GM19351 (cell line): ENCODE data around the gene TNFRSF14.

ENCODE experiments used
- ATAC-seq: cut with Tn5 transposase; IDR thresholded peaks from one replicate; pipeline ENCODE4 v1.9.1; 2021; ENCODE audit warnings: mild to moderate bottlenecking, moderate library complexity; ENCODE audit not compliant: unreplicated experiment

Gene TNFRSF14

DNA sequence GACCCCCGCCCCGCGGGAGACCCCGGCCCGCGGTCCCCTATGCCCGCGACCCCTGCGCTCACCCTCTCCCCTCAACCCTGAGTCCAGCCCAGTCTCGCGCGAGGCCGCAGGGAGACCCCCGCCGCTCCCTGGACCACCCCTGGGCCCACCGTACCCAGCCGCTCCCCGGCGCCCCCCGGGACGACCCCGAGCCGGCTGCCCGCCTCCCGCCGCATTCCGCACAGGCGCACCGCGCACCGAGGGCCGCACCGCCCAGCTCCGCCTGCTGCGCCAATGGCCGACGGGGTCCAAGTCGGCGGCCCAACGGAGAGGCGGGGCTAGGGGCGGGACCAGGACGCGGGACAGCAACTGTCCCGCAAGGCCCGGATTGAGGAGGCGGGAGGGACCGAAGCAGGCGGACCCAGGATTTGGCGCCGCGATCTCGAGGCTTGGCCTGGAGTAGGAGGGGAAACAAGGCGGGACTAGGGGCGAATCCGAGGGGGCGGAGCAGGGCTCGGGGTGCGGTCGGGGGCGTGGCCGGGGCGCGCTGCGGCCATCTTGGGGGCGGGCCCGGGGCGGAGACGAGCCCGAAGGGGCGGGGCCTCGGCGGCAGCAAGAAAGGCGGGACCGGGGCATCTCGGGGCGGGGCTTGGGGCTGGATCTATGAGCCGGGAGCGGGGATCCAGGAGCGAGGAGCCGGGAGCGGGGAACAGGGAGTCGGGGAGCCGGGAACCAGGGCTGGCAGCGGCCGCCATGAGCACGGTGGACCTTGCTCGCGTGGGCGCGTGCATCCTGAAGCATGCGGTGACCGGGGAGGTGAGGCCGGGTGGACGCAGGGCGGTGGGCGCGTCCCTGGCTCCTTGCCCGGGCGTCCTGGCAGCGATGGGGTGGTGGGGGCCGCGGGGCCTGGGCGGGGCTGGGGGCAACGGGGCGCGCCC lies 30.2 kb downstream of the TNFRSF14 start, which contains the start of gene PRXL2B:
Gene PRXL2B (plus strand): TSS at position 624 of the 917 bp plus-strand sequence. CDS start 109 bp downstream, at position 733.
- ATAC-seq: peak; percentile 62

DNA sequence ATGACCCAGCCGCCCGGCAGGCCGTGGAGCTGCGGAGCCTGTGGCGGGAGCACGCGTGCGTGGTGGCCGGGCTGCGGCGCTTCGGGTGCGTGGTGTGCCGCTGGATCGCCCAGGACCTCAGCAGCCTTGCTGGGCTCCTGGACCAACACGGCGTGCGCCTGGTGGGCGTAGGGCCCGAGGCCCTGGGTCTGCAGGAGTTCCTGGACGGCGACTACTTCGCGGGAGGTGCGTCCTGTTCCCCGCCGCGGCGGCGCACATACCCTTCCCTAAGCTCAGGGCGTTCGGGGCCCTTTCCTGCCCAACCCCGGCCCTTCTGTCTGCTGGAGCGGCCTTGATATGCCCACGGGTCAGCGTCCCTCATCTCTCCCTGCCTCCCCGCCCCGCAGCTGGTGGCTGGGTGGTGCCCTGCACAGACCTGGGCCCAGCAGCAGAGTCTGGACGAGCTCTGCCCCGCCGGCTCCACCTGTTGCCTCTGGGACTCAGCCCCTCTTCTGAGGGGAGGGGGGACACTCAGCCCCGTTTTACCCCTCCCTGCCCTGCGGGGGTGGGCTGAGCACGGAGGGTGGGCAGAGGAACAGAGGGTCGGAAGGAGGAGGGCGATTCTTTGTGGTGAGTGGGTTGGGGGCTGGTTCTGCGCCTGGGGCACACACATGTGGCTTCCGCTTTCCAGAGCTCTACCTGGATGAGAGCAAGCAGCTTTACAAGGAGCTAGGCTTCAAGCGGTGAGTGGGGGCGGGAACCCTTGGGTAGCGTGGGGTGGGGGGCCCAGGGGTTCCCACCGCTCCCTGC lies 31.1 kb downstream of the TNFRSF14 start:
- no peak for ATAC-seq

DNA sequence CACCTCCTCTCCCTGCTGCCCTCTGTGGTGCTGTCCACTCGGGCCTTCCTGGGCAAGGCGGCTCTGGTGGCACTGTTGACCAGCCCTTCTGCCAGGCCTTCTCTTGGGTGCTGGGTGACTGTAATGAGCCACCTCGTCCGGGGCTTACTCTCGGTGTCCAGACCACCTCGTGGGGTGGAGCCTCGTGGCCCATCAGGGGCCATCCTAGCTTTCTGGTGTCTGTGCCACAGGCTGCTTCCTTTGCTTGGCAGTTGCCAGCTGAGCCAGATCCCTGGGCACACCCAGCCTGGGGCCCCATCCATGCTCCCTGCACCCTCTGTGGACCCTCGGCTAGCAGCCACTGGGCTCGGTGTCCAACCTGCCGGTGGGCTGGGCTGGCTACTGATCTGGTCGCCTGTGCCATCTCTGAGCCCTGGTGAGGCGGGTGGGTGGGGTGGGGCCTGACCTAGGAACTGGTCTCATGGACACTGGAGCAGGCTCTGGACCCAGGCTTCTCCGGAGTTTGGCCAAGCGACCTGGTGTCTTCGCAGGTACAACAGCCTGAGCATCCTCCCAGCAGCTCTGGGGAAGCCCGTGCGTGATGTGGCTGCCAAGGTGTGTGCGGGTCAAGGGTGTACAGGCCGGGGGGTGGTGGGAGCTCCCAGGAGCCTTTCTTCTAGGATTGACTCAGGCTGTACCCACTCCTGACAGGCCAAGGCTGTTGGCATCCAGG lies 31.8 kb downstream of the TNFRSF14 start:
- no peak for ATAC-seq

DNA sequence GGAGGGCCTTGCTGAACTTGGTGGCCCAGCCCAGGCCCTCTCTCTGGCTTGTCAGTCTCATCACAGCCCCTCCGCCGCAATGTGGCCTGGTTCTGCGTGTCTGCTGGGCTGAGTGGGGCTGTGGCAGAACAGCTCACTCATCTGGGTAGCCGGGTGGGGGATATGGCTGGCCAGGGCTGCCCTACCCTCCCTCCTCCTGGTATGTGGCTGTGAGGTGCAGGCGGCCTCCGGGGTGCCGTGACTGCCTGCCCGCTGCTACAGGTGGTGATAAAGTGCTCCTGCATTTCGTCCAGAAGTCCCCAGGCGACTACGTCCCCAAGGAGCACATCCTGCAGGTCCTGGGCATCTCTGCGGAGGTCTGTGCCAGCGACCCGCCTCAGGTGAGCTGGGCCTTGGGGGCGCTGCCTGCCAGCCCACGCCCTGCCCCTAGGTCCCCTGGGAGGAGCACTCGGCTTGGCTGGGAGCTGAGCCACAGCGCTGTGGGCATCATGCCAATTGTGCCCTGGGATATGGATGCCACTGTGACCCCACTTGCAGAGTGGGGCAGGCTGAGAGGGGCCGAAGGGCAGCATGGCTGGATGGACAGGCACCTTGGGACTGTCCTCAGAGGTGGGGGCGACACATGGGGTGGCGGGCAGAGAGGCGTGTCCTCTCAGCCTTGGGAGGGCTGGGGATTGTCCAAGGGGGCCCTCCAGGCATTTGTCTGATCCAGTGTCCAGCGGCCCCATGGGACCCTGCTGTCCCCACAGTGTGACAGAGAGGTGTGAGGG lies 32.7 kb downstream of the TNFRSF14 start:
- no peak for ATAC-seq

DNA sequence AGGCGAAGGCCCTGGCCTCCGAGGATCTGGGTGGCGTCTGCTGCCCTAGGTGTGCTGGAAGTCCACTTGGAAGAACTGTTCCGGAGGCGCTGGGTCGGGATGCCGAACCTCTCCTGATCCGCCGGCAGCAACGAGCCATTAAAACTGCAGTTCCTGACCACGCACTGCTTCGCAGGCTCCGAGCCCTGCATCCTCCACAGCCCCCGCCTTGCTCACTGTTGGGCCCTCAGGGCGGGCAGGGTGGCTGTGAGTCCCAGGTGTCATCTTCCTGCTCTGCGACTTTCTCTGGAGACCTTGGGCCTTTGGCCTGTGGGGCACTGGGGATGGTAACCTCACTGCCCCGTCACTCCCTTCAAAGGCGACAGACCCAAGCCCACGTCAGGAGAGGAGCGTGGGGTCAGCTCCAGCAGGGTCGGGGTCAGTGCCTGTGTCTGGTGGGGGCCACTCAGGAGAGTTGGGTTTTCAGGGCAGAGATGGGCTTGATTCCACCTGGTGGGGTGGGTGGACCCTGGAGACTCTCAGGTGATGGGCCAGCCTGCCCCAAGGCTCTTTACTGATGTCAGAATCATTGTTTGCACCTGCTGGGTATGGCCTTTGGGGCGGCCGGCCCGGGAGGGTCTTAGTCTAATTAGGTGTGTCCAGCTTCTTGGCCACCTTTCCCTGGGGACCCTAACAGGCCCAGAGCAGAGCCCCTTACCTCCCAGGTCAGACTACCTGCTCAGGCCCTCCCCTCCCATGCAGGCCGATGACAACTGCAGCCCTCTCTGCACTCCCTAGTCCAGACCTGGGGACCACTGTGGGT lies 33.5 kb downstream of the TNFRSF14 start:
- ATAC-seq: no peak

DNA sequence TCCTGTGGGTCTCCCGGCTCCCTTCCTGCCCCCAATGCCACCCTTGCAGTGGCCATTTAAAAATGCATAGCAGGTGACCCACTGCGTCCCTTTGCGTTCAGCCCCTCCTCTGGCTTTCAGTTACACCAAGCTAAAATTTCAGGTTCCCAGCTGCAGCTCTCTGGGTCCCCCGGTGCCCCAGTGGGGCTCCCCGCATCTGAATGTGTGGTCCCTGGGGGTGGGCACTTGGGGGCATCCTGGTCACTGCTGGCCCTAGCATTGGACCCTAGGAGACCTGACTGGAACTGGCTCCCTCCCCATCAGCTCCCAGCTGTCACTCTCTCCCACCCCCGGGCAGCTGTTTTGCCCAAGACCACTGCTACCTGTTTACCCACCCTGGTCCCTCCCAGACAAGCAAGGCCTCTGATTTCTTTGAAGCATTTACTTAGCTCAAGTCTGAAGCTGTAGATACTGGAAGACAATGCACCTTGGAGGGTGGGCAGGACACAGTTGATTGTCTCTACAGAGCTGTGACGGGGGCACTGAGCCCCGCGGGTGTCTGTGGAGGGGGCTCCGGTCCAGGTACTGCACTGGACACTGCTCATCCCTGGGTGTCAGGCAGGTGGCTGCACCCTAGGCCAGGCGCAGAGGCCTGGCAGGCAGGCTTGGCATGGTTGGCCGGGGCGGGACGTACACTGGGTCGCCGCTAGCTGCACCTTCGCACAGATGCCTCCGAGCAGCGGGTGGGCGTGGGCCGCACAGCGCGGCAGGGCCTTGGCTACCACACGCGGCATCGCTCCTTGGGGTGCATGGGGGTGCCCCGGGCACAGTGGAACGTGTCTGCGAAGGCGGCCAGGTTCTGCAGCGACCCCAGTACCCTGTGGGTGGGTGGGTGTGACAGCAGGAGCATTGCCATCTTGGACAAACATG lies 34.3 kb downstream of the TNFRSF14 start:
- ATAC-seq: no peak

DNA sequence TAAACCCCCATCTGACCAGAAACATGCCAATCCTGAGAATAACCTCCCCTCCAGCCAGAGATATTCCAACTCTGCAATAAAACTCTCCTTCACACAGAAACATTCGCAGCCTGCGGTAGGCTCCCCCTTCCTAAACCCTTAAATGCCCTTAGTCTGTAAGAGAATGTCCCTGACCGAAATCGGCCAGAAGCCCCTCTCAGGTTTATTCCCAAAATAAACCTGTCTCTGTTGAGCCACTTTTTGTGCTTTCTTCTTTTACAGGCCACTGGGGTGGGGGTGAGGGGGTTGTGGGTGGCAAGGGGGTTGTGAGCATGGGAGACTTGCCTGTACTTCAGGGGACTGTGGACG lies 35.0 kb downstream of the TNFRSF14 start:
- ATAC-seq: no peak

DNA sequence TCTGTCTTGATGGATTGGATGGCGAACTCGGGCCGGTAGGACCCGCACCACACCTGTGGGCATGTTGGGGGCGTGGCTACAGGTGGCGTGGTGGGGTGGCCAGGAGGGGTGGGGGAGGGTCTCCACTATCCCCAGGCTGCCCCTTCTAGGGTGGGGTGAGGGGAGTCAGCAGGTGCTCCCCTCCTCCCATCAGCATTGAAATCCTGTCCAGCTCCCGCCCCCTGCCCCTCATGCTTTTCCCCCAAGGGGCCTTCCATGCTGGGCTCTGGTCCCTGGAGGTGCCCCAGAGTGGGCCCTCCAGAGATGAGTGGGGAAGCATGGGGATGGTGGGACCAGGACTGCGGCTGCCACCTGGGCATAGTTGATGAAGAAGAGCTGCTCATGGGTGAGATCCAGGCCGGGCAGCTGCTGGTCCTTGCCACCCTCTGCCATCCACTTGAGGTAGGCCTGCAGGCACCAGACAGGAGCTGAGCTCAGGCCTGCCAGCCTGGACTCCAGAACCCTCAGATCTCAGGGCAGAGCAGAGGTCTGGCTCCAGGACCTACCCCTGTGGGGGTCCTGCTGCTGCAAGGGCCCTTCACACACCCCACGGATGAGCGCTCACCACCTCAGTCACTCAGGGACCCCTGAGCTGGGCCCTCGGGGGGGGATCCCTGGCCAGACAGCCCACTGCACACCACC lies 35.5 kb downstream of the TNFRSF14 start:
- ATAC-seq: no peak

DNA sequence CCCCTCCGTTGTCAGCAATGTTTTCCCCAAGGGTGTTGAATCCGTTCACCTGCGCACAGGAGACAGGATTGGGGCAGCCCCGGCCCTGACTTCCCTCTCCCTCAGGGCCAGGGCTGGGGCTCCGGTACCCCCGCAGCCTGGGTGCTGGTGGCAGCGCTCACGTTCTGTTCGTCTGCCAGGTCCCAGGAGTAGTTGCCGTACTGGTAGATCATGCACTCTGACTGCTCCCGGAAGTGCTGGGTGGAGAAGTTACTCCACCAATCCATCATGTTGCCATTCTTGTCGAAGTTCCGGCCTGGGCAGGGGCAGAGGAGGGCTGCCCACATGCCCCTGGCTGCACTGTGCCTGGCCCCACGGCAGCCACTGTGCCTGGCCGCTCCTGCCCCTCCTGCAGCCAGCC lies 36.5 kb downstream of the TNFRSF14 start:
- no peak for ATAC-seq

DNA sequence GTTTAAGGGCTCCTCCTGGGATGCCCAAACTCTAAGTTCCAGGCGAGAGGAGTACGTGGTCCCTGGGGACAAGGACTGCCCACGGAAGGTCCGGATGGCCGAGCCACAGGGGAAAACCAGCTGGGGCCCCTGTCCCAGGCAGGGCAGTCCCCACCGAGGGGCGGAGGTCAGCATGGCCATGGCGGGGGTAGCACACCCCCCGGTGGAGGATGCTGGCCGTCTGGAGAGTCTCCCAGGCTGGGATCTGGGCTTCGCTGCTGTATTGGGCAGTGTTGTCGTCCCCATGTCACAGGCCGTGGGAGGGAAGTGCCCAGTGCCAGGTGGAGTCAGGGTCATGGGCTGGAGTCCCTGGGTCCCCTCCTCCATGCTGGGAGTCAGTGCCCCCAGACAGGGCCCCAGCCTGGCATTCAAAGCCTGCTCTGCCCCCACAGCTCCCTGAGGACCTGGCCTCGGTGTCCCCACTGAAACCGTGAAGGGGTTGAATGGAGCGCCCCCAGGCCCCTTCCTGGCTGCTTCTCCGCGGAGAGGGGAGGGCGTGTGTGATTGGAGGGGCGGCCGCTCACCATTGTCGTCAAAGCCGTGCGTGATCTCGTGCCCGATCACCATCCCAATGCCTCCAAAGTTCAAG lies 37.2 kb downstream of the TNFRSF14 start:
- ATAC-seq: no peak

DNA sequence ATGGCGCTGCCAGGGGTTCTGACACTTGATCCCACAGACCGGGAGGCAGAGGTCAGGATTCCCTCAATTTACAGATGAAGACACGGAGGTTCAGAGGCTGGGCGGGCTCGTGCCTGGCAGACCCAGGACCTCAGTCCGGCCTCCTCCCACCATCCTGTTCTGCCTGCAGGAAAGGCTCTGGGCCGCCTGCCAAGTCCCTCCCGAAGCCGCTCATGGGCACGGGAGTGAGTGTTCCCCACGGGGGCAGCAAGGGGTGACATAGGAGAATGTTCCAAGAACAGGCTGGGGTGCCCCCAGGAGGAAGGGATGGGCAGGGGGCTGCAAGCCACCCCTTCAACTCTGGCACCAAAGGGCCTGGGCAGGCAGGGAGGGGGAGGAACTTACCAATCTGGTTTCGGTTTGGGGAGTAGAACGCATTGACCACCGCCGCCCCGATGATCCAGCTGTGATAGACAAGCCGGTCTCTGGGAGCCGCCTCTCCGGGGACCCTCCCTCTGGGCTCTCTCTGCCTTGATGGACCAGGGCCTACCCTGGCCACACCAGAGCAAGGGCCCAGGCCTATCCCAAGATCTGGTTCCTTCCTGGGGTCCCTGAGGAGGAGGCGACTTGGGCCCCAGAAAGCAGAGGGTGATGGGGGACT lies 38.0 kb downstream of the TNFRSF14 start:
- no peak for ATAC-seq

DNA sequence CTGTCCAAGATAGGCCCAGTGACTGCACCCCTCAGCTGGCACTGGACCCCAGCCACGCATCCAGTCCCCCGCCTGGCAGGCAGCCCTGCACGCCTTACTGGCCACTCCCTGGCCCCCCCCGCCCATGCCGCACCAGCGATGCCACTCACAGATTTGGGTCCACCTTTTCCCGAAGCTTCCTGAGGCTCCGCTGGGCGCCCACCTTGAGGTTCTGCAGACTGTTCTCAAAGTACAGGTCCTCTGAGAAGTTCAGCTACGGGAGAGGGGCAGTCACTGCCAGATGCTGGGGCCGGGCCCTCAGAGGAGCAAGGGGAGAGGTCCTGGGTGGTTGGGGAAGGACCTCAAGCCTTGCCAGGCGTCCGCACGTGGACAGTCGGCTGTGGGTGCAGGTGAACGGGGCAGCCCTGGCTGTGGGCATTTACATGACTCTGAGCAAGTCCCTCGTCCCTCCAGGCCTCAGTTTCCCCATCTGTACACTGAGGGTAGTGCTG lies 38.5 kb downstream of the TNFRSF14 start:
- no peak for ATAC-seq

DNA sequence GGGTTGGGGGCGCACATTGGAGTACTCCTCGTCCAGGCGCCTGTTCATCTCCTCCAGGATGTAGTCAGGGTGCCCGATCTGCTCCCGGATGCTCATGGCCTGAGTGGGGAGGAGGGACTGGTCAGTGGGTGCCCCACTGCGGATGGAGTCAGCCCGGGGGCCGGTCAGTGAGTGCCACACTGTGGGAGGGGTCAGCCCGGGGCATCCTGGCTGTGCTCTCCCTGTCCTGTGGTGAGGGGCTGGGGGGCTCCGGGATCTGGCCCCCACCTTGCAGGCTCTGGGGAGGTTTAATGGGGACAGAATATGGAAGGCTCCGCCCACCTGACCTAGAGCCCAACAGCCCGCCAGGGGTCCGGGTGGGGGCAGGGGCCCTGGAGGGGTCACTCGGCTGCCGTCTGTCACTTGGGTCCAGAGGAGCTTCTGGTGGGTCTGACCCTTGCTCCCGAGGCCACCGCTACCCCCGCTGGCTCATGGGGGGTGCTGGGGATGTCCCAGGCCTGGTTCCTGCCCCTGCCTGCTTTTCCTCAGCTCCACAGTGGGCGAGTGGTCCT lies 39.2 kb downstream of the TNFRSF14 start:
- ATAC-seq: no peak

DNA sequence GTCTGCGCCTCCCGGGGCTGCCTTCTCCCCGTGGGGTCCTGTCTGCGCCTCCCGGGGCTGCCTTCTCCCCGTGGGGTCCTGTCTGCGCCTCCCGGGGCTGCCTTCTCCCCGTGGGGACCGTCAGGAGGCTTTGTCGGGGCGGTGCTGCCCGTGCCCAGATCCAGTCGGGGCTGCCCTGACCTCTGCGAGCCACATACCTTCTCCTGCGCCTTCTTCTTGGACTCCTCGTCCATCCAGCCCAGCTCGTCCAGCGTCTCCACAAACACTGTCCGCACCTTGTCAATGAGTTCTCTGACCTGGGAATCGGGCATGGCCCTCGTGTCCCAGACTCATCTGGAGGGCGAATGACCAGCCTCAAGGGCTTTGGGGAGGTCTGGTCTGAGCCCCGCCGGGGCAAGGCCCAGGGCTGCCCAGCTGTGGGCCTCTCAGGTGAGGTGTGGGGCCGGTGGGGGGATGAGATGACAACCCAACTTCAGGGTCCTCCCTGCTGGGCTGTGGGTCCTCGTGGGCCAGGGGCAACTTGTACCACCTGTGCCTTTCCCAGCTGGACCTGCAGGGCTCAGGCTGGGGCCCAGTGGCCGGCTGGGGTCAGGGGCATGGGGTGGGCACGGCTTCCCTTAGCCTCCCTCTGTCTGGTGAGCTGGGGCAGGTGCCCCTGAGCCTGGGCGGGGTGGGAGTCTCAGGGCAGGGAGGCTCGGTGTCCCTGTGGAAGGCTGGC lies 39.8 kb downstream of the TNFRSF14 start:
- ATAC-seq: no peak

DNA sequence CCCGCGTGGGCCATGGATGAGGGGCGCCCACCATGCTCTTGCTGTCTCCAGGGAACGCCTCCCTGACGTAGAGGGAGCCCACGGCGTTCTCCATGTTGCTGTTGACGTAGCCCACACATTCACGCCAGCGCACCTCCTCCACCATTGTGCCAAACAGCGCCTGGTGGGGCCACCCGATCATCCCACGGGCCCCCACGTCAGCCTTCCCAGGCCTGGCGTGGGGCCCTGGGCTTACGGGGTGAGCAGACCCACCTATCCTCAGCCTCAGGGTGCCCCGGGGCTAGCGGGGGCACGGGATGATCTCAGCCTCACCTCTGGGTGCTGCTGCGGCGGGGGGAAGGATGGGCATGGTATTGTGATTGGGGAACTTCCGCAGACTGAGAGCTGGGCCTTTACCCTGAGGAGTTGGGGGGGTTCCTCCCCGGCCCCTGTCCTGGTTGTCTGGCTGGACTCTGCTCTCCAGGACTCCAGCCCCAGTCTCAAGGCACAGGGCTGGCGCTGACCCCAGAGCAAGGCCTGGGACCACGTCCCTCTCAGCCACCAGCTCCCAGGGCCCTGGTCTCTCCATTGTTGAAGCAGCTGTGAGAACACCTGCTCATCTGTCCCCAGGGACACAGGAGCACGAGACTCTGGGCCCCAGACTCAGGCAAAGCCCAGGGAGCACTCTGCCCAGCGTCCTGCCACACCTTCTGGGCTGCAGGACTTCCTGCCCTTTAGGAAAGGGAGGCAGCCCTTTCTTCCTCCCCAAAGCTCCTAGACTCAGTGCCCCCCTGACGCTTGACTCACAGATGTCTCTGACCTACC lies 40.6 kb downstream of the TNFRSF14 start:
- no peak for ATAC-seq
